CD4-positive, alpha-beta T cell treated with Interleukin-10 for 1 hour (primary cell): ENCODE data around the gene MAP1B.

Experiments
- DNase-seq: peaks from one replicate; pipeline ENCODE4 v3.0.0-alpha.2; 2020

MAP1B gene

DNA sequence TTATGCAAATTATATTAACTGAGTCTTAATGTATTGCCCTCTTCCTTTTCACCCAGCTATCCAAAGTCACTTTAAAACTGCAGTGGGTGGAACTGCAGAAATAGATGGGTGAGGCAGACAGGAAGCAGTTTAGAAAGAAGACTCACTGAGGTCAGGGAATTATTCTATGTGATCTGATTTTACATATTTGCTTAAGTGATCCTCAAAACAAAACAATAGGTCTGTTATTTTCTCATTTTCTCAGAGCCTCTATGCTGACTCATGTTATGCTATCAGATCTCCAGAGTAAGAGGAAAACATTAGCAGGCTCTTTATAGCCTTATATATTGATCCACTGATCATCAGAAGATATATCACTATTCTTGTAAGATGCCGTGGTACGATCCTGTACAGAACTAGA, 149.3 kb downstream of the MAP1B start:
- no peak for DNase-seq
